ENCODE measurements around the gene HELZ2. TPM values are rescaled to one million over a fixed set of nuclear protein-coding genes. Genes with fewer than 3 reads are reported as not detected.

HELZ2 gene
- total and polyA plus RNA-seq, 7 experiments from 2014 or later: 3.8 to 102 (median 24.9) TPM

GRCh38 chr20:63531686-63532448 is 42.2 kb downstream of the HELZ2 start:
- POLR2A ChIA-PET: interaction anchor here (3.9 kb wide), 1 partner anchor 12 kb away, joined by 32 read pairs; the partner anchor contains the start of gene PPDPF
- Mint-ChIP-seq H3K27ac (peak overlapping the region in 3 of 9 donors; percentile 16 to 75 (median 51)), H3K36me3 (peaks cover 0 to 2% (median 0%) of the 10 kb centered on the region in 5 donors), H3K9me3 (peaks cover 0 to 2% (median 0%) of the 10 kb centered on the region in 11 donors), H3K4me3 (peak overlapping the region in 1 of 10 donors; percentile 14), H3K4me1 (peaks cover 0 to 8% (median 6%) of the 10 kb centered on the region in 7 donors), H3K27me3 (no peaks in the 10 kb centered on the region)
- H3K27ac ChIP-seq (ENCODE audit: low read depth, low read length): no peak overlapping the region
- H3K4me3 ChIP-seq (ENCODE audit: low read length): no peak overlapping the region
- no peaks in the 10 kb centered on the region for H3K27me3 ChIP-seq (ENCODE audit: control insufficient read depth in 2 of 2, insufficient read depth in 2 of 2, low read length in 2 of 2)
- H3K36me3 ChIP-seq (ENCODE audit: control insufficient read depth in 2 of 3, insufficient read depth in 3 of 3, low read length in 3 of 3): no peaks in the 10 kb centered on the region
- H3K9me3 ChIP-seq (ENCODE audit: control insufficient read depth in 2 of 3, low read length in 3 of 3): no peaks in the 10 kb centered on the region
- intact Hi-C loops (cut with micrococcal nuclease): loop anchor here in 1 of 2 donors (10.0 kb wide), 1 partner anchor 533 kb away; the partner anchor contains the start of gene TCEA2
- CTCF ChIA-PET: interaction anchor here (0.8 kb wide), 1 partner anchor 13 kb away, joined by 3 read pairs; no protein-coding TSS in a partner anchor
- DNase-seq (no peak), ATAC-seq (no peak)
- H3K4me1 ChIP-seq (ENCODE audit: control insufficient read depth in 2 of 2, insufficient read depth in 2 of 2, low read length in 2 of 2): peaks cover 1% of the 10 kb centered on the region in 2 donors

- H3K9me3 Mint-ChIP-seq: peaks cover 0 to 2% (median 0%) of the 10 kb centered on the region in 11 donors
- Histone ChIP-seq H3K9me3 (ENCODE audit: control insufficient read depth in 2 of 3, low read length in 3 of 3) (no peaks in the 10 kb centered on the region), H3K27me3 (ENCODE audit: control insufficient read depth in 2 of 2, insufficient read depth in 2 of 2, low read length in 2 of 2) (no peaks in the 10 kb centered on the region), H3K4me1 (ENCODE audit: control insufficient read depth in 2 of 2, insufficient read depth in 2 of 2, low read length in 2 of 2) (no peaks in the 10 kb centered on the region), H3K27ac (ENCODE audit: low read depth, low read length) (no peak overlapping the region), H3K4me3 (ENCODE audit: low read length) (no peak overlapping the region), H3K36me3 (ENCODE audit: control insufficient read depth in 2 of 3, insufficient read depth in 3 of 3, low read length in 3 of 3) (no peaks in the 10 kb centered on the region)
- no peaks in the 10 kb centered on the region for H3K27me3 Mint-ChIP-seq
- no peak for DNase-seq
- ChIA-PET CTCF (no interaction called here), POLR2A (interaction anchor here (3.9 kb wide), 1 partner anchor 11 kb away, joined by 32 read pairs; the partner anchor contains the start of gene PPDPF)
- H3K4me3 Mint-ChIP-seq: no peak overlapping the region
- H3K36me3 Mint-ChIP-seq: peaks cover 0 to 2% (median 0%) of the 10 kb centered on the region in 5 donors
- intact Hi-C loops (cut with micrococcal nuclease): loop anchor here in 1 of 2 donors (10.0 kb wide), 1 partner anchor 534 kb away; the partner anchor contains the start of gene TCEA2
- ATAC-seq: no peak
- no peak overlapping the region for H3K27ac Mint-ChIP-seq
- peaks cover 0 to 6% (median 4%) of the 10 kb centered on the region in 7 donors for H3K4me1 Mint-ChIP-seq
Observed at GRCh38 chr20:63530788-63531160, 43.3 kb downstream of the HELZ2 start.

- H3K4me1 ChIP-seq (ENCODE audit: control insufficient read depth in 2 of 2, insufficient read depth in 2 of 2, low read length in 2 of 2): no peaks in the 10 kb centered on the region
- H3K9me3 Mint-ChIP-seq: peaks cover 0 to 2% (median 0%) of the 10 kb centered on the region in 11 donors
- ChIA-PET POLR2A (interaction anchor here (1.0 to 3.9 kb wide), 2 partner anchors 10 to 38 kb away, joined by 3 to 32 read pairs; partner anchors contain the start of gene PPDPF), CTCF (no interaction called here)
- H3K4me3 Mint-ChIP-seq: no peak overlapping the region
- ATAC-seq (no peak), DNase-seq (no peak)
- no peaks in the 10 kb centered on the region for H3K27me3 ChIP-seq (ENCODE audit: control insufficient read depth in 2 of 2, insufficient read depth in 2 of 2, low read length in 2 of 2)
- no peak overlapping the region for H3K27ac ChIP-seq (ENCODE audit: low read depth, low read length)
- peaks cover 0 to 6% (median 4%) of the 10 kb centered on the region in 7 donors for H3K4me1 Mint-ChIP-seq
- no peaks in the 10 kb centered on the region for H3K27me3 Mint-ChIP-seq
- no peaks in the 10 kb centered on the region for H3K36me3 ChIP-seq (ENCODE audit: control insufficient read depth in 2 of 3, insufficient read depth in 3 of 3, low read length in 3 of 3)
- H3K9me3 ChIP-seq (ENCODE audit: control insufficient read depth in 2 of 3, low read length in 3 of 3): no peaks in the 10 kb centered on the region
- H3K4me3 ChIP-seq (ENCODE audit: low read length): no peak overlapping the region
- no peak overlapping the region for H3K27ac Mint-ChIP-seq
- peaks cover 0 to 2% (median 0%) of the 10 kb centered on the region in 5 donors for H3K36me3 Mint-ChIP-seq
- intact Hi-C loops (cut with micrococcal nuclease): loop anchor here in 1 of 2 donors (10.0 kb wide), 1 partner anchor 535 kb away; the partner anchor contains the start of gene TCEA2
Observed at GRCh38 chr20:63529861-63530787, 43.9 kb downstream of the HELZ2 start.

GRCh38 chr20:63529180-63529860 is 44.7 kb downstream of the HELZ2 start:
- DNase-seq (no peak), ATAC-seq (no peak)
- Mint-ChIP-seq H3K36me3 (peaks cover 0 to 3% (median 0%) of the 10 kb centered on the region in 5 donors), H3K27me3 (no peaks in the 10 kb centered on the region), H3K9me3 (peaks cover 0 to 2% (median 0%) of the 10 kb centered on the region in 11 donors), H3K4me3 (peak overlapping the region in 1 of 10 donors; percentile 42), H3K4me1 (peaks cover 0 to 6% (median 4%) of the 10 kb centered on the region in 7 donors), H3K27ac (peak overlapping the region in 3 of 9 donors; percentile 59 to 76 (median 62))
- Histone ChIP-seq H3K36me3 (ENCODE audit: control insufficient read depth in 2 of 3, insufficient read depth in 3 of 3, low read length in 3 of 3) (no peaks in the 10 kb centered on the region), H3K27ac (ENCODE audit: low read depth, low read length) (no peak overlapping the region), H3K4me3 (ENCODE audit: low read length) (no peak overlapping the region), H3K27me3 (ENCODE audit: control insufficient read depth in 2 of 2, insufficient read depth in 2 of 2, low read length in 2 of 2) (no peaks in the 10 kb centered on the region), H3K4me1 (ENCODE audit: control insufficient read depth in 2 of 2, insufficient read depth in 2 of 2, low read length in 2 of 2) (no peaks in the 10 kb centered on the region), H3K9me3 (ENCODE audit: control insufficient read depth in 2 of 3, low read length in 3 of 3) (no peaks in the 10 kb centered on the region)
- ChIA-PET CTCF (no interaction called here), POLR2A (interaction anchor here (0.7 to 3.9 kb wide), 3 partner anchors 10 to 38 kb away, joined by 3 to 32 read pairs (median 4); partner anchors contain the start of gene PPDPF)
- intact Hi-C loops (cut with micrococcal nuclease): no loop called here

- H3K27me3 ChIP-seq (ENCODE audit: control insufficient read depth in 2 of 2, insufficient read depth in 2 of 2, low read length in 2 of 2): no peaks in the 10 kb centered on the region
- Mint-ChIP-seq H3K36me3 (peaks cover 0 to 20% (median 9%) of the 10 kb centered on the region in 5 donors), H3K9me3 (peaks cover 0 to 10% (median 2%) of the 10 kb centered on the region in 11 donors), H3K27ac (peak overlapping the region in 4 of 9 donors; percentile 44 to 77 (median 52)), H3K4me1 (peaks cover 4 to 17% (median 7%) of the 10 kb centered on the region in 7 donors), H3K4me3 (peak overlapping the region in 1 of 10 donors; percentile 16), H3K27me3 (no peaks in the 10 kb centered on the region)
- POLR2A ChIA-PET: interaction anchor here (0.7 to 1.4 kb wide), 2 partner anchors 10 to 471 kb away, joined by 3 to 8 read pairs; partner anchors contain the start of gene PTK6
- intact Hi-C loops (cut with micrococcal nuclease): no loop called here
- H3K27ac ChIP-seq (ENCODE audit: low read depth, low read length): no peak overlapping the region
- ATAC-seq (no peak), DNase-seq (peak in 1 of 9 donors; percentile 16)
- H3K9me3 ChIP-seq (ENCODE audit: control insufficient read depth in 2 of 3, low read length in 3 of 3): peaks cover 0 to 9% (median 0%) of the 10 kb centered on the region in 3 experiments
- CTCF ChIA-PET: no interaction called here
- peaks cover 4 to 6% of the 10 kb centered on the region in 2 donors for H3K4me1 ChIP-seq (ENCODE audit: control insufficient read depth in 2 of 2, insufficient read depth in 2 of 2, low read length in 2 of 2)
- H3K4me3 ChIP-seq (ENCODE audit: low read length): no peak overlapping the region
- peaks cover 0 to 15% (median 5%) of the 10 kb centered on the region in 3 experiments for H3K36me3 ChIP-seq (ENCODE audit: control insufficient read depth in 2 of 3, insufficient read depth in 3 of 3, low read length in 3 of 3)
Observed at GRCh38 chr20:63527184-63527583, 46.9 kb downstream of the HELZ2 start.

All from naive thymus-derived CD4-positive, alpha-beta T cell (primary cell).